Mammary microvascular endothelial cell (primary cell): ENCODE measurements around the gene KLHL8. TPM values are rescaled to one million over a fixed set of nuclear protein-coding genes. Genes with fewer than 3 reads are reported as not detected.

Experiments
- total RNA-seq: library from RNA; depleted of rRNA; stranded (reverse); fragments of >200 nt; gene quantifications from 2 replicates; pipeline ENCODE4 v1.2.3, GENCODE V29; 2015

KLHL8 gene
- 4.3 and 5.0 TPM in 2 replicates for total RNA-seq

DNA sequence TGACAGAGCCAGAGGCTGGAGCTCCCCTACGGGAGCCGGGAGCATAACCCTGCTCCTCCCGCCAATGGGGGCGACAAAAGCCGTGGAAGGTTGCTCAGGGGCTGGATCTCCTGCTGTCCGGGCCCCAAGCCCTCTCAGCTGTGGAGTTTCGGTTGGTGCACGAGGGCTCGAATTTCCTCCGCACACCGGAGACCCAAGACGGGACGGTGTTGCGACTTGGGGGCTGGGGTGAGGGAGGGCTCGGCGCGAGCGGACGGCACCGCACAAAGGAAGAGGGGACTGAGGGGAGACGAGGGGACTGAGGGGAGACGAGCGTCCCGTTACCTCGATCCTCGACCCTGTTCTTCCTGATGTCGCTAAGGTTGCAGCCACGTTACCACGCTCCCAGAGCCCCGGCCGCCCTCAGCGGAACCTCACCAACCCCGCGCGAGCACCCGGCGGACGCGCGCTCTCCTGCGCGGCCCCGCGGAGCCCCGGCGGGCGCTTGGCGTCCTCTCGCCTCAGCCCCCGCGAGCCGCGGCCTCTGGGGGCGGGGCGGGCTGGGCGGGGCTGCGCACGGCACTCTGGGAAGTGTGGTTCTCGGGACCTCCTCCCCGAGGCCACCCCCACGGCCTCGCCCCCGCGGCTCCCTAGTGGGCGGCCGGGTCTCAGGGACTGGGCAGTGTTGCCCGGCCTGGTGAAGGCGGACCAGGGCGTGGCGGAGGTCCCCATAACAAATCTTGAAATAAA lies at the start of gene KLHL8:
KLHL8 (minus strand) TSS at position 525 of the 729 bp plus-strand sequence. CDS start 25,079 bp downstream, outside the sequence.

Other genes with a start within 250 kb of the KLHL8 start
- gene HSD17B13, start 102.3 kb upstream of the KLHL8 start, total RNA-seq: 0.05 and 0.27 TPM in 2 replicates
- gene HSD17B11, start 170.6 kb upstream of the KLHL8 start, total RNA-seq: 29.2 and 29.9 TPM in 2 replicates
- 25.2 and 30.7 TPM in 2 replicates for gene NUDT9, start 202.0 kb upstream of the KLHL8 start, total RNA-seq